ENCODE data around the gene TLR6. TPM values are rescaled to one million over a fixed set of nuclear protein-coding genes. Genes with fewer than 3 reads are reported as not detected.

The TLR6 gene
- total and polyA plus RNA-seq, 8 donors, result 0.07 to 3.9 (median 0.45) TPM

DNA sequence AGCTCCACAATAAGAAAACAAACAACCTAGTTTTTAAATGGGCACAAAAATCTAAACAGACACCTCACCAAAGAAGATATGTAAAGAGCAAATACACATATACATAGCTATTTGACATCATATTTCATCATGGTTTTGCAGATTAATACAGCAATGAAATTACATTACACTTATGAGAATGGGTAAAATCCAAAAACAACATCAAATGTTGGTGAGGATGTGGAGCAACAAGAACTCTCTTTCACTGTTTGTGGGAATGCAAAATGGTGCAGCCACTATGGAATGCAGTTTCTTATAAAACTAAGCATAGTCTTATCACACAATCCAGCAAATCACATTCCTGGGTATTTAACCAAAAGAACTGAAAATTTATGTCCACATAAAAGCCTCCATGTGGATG lies 25.0 kb downstream of the TLR6 start:
- TF ChIP-seq, protein P1, sequence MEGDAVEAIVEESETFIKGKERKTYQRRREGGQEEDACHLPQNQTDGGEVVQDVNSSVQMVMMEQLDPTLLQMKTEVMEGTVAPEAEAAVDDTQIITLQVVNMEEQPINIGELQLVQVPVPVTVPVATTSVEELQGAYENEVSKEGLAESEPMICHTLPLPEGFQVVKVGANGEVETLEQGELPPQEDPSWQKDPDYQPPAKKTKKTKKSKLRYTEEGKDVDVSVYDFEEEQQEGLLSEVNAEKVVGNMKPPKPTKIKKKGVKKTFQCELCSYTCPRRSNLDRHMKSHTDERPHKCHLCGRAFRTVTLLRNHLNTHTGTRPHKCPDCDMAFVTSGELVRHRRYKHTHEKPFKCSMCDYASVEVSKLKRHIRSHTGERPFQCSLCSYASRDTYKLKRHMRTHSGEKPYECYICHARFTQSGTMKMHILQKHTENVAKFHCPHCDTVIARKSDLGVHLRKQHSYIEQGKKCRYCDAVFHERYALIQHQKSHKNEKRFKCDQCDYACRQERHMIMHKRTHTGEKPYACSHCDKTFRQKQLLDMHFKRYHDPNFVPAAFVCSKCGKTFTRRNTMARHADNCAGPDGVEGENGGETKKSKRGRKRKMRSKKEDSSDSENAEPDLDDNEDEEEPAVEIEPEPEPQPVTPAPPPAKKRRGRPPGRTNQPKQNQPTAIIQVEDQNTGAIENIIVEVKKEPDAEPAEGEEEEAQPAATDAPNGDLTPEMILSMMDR (IDR thresholded peaks at IDR 0.05), result no peak
- Histone ChIP-seq H3K27ac (no peak overlapping the region), H3K27me3 (no peaks in the 10 kb centered on the region), H3K9me3 (no peaks in the 10 kb centered on the region), H3K4me1 (peaks cover 0 to 6% (median 0%) of the 10 kb centered on the region in 3 donors), H3K4me3 (no peak overlapping the region), H3K36me3 (no peaks in the 10 kb centered on the region)
- FAIRE-seq (no peak), ATAC-seq (no peak), DNase-seq (no peak)
- intact Hi-C loops (cut with DNase I), result no loop called here

DNA sequence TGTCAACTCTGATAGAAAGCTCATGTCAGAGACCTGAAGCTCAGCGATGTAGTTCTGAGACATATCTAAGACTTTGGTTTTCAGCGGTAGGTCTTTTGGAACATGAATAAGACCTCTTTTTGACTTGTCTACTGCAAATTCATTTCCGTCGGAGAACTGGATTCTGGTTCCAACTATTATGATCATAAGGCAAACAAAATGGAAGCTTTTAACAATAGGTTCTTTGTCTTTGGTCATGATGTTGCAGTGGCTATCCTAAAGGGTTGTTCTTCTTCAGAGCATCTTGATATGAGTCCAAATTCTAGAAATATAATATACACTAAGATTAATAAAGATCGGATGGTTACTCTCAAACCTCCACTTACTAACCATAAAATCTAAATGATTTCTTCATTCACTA lies 27.4 kb downstream of the TLR6 start:
- 91 to 93% methylated on average over 5 of the region's 5 CpGs for WGBS, 2 donors
- Histone ChIP-seq H3K27ac (no peak overlapping the region), H3K4me3 (no peak overlapping the region), H3K9me3 (no peaks in the 10 kb centered on the region), H3K36me3 (no peaks in the 10 kb centered on the region), H3K27me3 (no peaks in the 10 kb centered on the region), H3K4me1 (peaks cover 0 to 6% (median 0%) of the 10 kb centered on the region in 3 donors)
- DNase-seq (no peak), ATAC-seq (no peak), FAIRE-seq (no peak)
- TF ChIP-seq, protein P1 (IDR thresholded peaks at IDR 0.05), result no peak
- intact Hi-C loops (cut with DNase I), result no loop called here

DNA sequence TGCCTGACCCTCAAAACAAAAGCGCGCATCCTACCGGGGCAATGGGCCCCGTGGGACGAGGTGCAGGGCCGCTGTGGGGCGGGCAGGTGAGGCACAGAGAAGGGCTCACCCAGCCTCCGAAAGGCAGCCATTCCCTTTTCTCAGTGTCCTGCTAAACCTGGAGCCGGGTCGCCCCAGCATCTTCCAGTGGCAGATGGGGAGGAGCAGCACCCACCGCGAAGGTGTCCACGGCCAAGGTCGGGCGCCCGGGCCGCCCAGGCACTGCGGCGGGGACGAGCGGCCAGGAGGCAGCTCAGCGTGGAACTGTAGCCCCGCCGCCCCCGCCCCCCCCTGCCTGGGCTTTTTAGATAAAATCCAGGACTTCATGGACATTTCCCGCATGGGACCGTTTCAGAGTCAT lies 32.9 kb downstream of the TLR6 start:
- no peaks in the 10 kb centered on the region for H3K4me1 ChIP-seq
- H3K4me3 ChIP-seq, result no peak overlapping the region
- H3K9me3 ChIP-seq, result no peaks in the 10 kb centered on the region
- FAIRE-seq, result no peak
- H3K27me3 ChIP-seq, result no peaks in the 10 kb centered on the region
- 89 to 90% methylated on average over 27 of the region's 27 CpGs for WGBS, 2 donors
- H3K27ac ChIP-seq, result no peak overlapping the region
- intact Hi-C loops (cut with DNase I), result no loop called here
- ATAC-seq, result no peak
- H3K36me3 ChIP-seq, result no peaks in the 10 kb centered on the region
- DNase-seq, result no peak
- TF ChIP-seq, protein P1 (IDR thresholded peaks at IDR 0.05), result no peak

DNA sequence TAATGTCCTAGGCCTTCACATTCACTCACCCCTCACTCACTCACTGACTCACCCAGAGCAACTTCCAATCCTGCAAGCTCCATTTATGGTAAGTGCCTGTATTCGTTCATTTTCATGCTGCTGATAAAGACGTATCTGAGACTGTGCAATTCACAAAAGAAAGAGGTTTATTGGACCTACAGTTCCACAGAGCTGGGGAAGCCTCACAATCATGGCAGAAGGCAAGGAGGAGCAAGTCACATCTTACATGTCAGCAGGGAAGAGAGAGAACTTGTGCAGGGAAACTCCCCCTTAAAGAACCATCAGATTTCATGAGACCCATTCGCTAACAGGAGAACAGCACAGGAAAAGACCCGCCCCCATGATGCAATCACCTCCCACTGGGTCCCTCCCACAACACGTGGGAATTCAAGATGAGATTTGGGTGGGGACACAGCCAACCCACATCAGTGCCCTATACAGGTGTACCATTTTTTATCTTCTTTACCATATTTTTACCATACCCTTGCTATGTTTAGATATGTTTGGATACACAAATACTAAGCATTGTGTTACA lies 33.8 kb downstream of the TLR6 start:
- no peaks in the 10 kb centered on the region for H3K4me1 ChIP-seq
- no peaks in the 10 kb centered on the region for H3K36me3 ChIP-seq
- FAIRE-seq (no peak), DNase-seq (no peak), ATAC-seq (no peak)
- WGBS, 2 donors, result 78 to 87% methylated on average over 5 of the region's 5 CpGs
- TF ChIP-seq, protein P1 (IDR thresholded peaks at IDR 0.05), result no peak
- H3K4me3 ChIP-seq, result no peak overlapping the region
- H3K27ac ChIP-seq, result no peak overlapping the region
- H3K9me3 ChIP-seq, result no peaks in the 10 kb centered on the region
- H3K27me3 ChIP-seq, result no peaks in the 10 kb centered on the region
- intact Hi-C loops (cut with DNase I), result no loop called here

DNA sequence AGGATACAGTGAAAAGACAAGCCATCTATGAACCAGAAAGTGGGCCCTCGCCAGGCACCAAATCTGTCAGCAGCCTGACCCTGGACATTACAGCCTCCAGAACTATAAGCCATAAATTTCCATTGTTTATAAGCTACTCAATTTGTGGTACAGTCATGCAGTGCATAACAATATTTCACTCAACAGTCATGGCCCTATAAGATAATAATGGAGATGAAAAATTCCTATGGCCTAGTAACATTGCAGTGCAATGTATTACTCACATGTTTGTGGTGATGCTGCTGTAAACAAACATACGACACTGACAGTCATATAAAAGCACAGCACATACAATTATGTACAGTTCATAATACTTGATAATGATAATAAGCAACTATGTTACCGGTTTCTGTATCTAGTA lies 34.9 kb downstream of the TLR6 start:
- Histone ChIP-seq H3K36me3 (no peaks in the 10 kb centered on the region), H3K27ac (no peak overlapping the region), H3K9me3 (no peaks in the 10 kb centered on the region), H3K27me3 (no peaks in the 10 kb centered on the region), H3K4me3 (no peak overlapping the region), H3K4me1 (no peaks in the 10 kb centered on the region)
- intact Hi-C loops (cut with DNase I), result no loop called here
- no peak for DNase-seq
- WGBS, 2 donors, result 93 to 94% methylated on average over 3 of the region's 3 CpGs
- TF ChIP-seq, protein P1 (IDR thresholded peaks at IDR 0.05), result no peak
- no peak for FAIRE-seq
- ATAC-seq, result no peak

Measured in pancreas (tissue), 10 donors.